GM12891 (cell line): Measurements from ENCODE around the gene CMBL.

Experiments
- PAX5 ChIP-seq: IDR thresholded peaks from 2 replicates; pipeline ENCODE4 v1.6.1; 2011; ENCODE audit warnings: low read length, moderate library complexity, mild to moderate bottlenecking; ENCODE audit not compliant: insufficient read depth, severe bottlenecking
- POLR2A ChIP-seq: IDR thresholded peaks from 2 replicates; pipeline ENCODE4 v1.6.1; 2011; ENCODE audit warnings: low read depth, low read length, control low read depth
- POLR2AphosphoS5 ChIP-seq: IDR thresholded peaks from 2 replicates; pipeline ENCODE4 v1.6.1; 2011; ENCODE audit warnings: low read depth, low read length, control low read depth
- SPI1 ChIP-seq: IDR thresholded peaks from 2 replicates; pipeline ENCODE4 v1.6.1; 2011; ENCODE audit warnings: low read depth, low read length, control low read depth
- TAF1 ChIP-seq: IDR thresholded peaks from 2 replicates; pipeline ENCODE4 v1.6.1; 2011; ENCODE audit warnings: low read depth, low read length, control low read depth

DNA sequence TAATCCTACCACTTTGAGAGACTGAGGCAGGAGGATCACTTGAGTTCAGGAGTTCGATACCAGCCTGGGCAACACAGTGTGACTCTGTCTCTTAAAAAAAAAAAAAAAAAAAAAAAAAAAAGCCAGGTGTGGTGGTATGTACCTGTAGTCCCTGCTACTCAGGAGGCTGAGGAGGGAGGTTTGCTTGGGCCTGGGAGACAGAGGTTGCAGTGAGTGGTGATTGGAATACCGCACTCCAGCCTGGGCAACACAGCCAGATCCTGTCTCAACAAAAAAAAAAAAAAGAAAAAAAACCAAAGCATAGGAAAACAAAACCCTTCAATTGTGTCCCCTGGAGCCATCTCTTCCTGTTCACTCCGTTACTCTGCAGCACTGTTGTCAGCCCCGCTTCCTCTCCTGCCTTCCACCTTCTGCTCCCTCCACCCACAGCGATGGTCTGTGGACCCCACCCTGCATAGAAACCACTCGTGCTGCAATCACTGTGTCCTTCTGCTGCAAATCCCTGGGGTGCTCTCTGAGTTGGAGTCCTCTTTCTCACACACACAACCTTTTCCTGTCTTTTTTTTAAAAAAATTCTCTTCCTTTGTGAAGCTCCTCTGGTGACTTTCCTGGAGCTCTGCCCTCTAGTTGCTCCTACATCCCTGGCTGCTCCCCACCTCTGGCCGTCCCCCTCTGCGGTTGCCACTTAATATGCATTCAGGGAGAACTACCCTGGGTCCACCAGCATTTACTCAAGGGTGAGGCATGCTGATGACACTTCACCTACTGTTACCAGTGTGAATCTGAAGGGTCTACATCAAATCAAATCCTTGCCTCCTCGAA is 35.4 kb downstream of the CMBL start:
- no peak for TF ChIP-seq POLR2A
- TF ChIP-seq POLR2AphosphoS5: no peak
- no peak for TF ChIP-seq TAF1
- TF ChIP-seq SPI1: no peak
- no peak for TF ChIP-seq PAX5
